ENCODE results near the gene POSTN. TPM values are rescaled to one million over a fixed set of nuclear protein-coding genes. Genes with fewer than 3 reads are reported as not detected.

POSTN gene
- polyA plus RNA-seq, 4 donors, result 216 to 442 (median 291) TPM

DNA sequence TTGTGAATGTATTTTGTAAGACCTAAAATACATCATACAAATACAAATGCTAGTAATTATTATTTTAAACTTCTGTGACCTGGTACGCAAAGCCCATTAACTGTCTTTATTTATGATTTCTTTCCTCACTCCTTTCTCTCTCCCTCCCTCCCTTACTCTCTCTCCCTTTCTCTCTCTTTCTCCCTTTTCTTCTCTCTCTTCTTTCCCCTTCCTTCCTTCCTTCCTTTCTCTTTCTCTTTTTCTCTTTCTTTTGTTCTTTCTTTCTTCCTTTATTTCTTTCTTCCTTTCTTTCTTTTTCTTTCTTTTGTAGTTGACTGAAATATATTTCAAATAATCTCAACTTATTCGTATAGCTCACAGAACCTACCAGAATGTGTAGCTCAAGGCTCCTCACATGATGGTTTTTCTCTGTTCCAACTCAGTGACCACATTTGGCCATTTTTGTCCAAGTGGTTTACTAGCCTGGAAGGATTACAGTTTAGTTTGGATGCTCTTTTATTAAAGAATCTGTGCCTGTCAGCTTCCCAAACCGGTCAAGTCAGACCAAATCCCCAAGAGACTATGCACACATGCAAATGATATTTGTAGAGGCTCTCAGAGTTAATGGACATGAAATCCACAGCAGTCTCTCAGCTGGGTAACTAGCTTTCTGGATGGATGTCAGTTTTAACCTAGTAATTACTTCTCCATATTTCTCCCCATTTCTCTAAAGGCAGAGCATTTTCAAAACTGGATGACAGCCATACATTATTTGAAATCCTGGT lies 71.7 kb downstream of the POSTN start:
- DNase-seq (ENCODE audit: low read depth in 4 of 4, low spot score in 3 of 4), result no peak

DNA sequence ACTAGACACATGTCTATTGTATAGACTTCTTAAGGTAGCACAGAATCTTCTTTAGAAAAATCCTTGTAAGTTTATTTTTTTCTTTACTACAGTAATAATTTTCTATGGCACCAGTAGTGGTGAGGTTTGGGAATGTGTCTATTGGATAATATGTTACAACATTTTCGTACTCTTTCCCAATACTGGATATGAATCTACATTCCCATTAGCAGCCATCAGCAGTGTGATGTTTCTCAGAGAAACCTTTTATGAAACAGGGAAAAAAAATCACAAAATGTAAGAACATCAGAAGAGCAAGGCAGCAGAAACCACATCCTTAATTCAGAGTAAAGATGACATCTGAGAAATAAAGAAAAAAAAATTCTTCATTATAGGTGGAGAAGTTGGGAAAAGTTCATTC lies 83.3 kb downstream of the POSTN start:
- no peak for DNase-seq (ENCODE audit: low read depth in 4 of 4, low spot score in 3 of 4)
